Spleen (tissue), 7 donors: Measurements from ENCODE around the gene FURIN.

Source experiments
- CTCF ChIP-seq, 11 experiments: fragments of 200-600 bp in 7 of 11; fragments of 450-650 bp in 4 of 11; sonication (generic) in 4 of 11; IDR thresholded peaks in 8 of 11; conservative IDR thresholded peaks in 3 of 11; 1 replicate in 7 of 11; 2 replicates in 4 of 11; pipeline versions ENCODE4 v1.4.0 to v1.8.0; 2016 to 2021; ENCODE audit warnings: antibody characterized with exemption in 11 of 11, inconsistent platforms in 4 of 11, mild to moderate bottlenecking in 1 of 11
- POLR2A ChIP-seq, 3 donors: fragments of 450-650 bp; IDR thresholded peaks; one replicate each; pipeline ENCODE4 v1.5.1; 2017; ENCODE audit warnings: antibody characterized with exemption in 3 of 3, mild to moderate bottlenecking in 1 of 3
- POLR2AphosphoS5 ChIP-seq, 3 donors: sonication (generic); formaldehyde crosslinking; IDR thresholded peaks; one replicate each; pipeline ENCODE4 v1.5.1; 2017; ENCODE audit warnings: antibody characterized with exemption in 3 of 3
- donor health status: DM: no; HTN: no; CAD: no; lungs with moderate emphysema.
- donor health status: DM: no; HTN: no; CAD: no.
- donor health status: DM: no; HTN: no; CAD: no.

- TF ChIP-seq CTCF (IDR thresholded peaks at IDR 0.05 in 8 of 11, conservative IDR thresholded peaks at IDR 0.05 in 3 of 11) = no peak
- TF ChIP-seq POLR2A (IDR thresholded peaks at IDR 0.05) = no peak
- TF ChIP-seq POLR2AphosphoS5 (IDR thresholded peaks at IDR 0.05) = no peak
Observed at GRCh38 chr15:90884719-90885431, 16.5 kb downstream of the FURIN start.
